ENCODE data around the gene DNAJB2.

DNAJB2 gene

GRCh38 chr2:219325657-219326315, 46.6 kb downstream of the DNAJB2 start:
- DNase-seq (ENCODE audit: low read depth, low spot score) = no peak

DNA sequence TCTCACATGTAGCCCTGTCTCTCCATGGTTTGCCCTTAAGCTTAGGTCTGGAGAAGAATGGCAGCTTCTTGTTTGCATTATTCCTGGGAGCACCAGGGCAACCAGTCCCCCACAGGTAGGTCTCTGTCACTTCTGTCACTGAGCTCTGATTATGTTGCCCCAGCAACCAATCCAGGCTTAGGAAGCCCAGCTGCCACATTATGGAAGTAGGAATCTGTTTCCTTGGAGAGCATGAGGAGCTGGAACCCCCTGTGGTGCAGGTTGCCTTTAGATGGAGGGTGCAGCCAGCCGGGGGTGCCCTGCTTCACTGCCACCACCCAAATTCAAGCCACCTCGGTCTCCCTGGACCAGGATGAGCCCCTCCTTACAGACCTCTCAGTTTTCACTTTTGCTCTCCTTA, 48.6 kb downstream of the DNAJB2 start:
- DNase-seq (ENCODE audit: low read depth, low spot score) = no peak
- no peak overlapping the region for H3K4me3 ChIP-seq (ENCODE audit: low read length)

More at GRCh38 chr2:219325657-219326315, 46.6 kb downstream of the DNAJB2 start:
- H3K4me3 ChIP-seq (ENCODE audit: low read length) = no peak overlapping the region

- H3K4me3 ChIP-seq (ENCODE audit: low read length) = no peak overlapping the region
- DNase-seq (ENCODE audit: low read depth, low spot score) = no peak
These were observed 52.5 kb downstream of the DNAJB2 start for GRCh38 chr2:219331560-219332213.

- no peak within 1 kb of the TSS for H3K4me3 ChIP-seq (ENCODE audit: low read length)
- DNase-seq (ENCODE audit: low read depth, low spot score) = no peak
These were observed 53.4 kb downstream of the DNAJB2 start, which contains the start of gene RESP18 for GRCh38 chr2:219332542-219332941. Gene RESP18, minus strand, starts transcription at chr2:219332744.

DNA sequence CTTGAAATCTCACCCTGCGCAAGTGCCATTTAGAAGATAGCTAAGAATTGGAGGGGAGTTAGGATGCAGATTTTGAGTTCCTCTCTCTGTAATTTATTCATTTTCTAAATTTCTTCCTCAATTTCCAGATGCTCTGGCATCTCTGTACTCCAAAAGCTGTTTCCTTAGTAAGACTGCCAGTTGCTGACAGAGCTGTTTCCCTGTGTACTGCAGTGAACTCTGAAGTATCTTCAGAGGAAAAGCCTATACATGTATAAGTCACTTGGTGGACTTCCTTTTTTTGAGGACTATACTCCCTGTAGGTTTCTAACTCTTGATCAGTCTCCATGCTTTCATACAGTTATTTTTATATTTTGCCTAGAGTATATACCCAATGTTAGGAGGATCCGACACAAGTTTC, 54.9 kb downstream of the DNAJB2 start:
- no peak for DNase-seq (ENCODE audit: low read depth, low spot score)

GRCh38 chr2:219335373-219335786, 56.2 kb downstream of the DNAJB2 start:
- no peak overlapping the region for H3K4me3 ChIP-seq (ENCODE audit: low read length)
- no peak for DNase-seq (ENCODE audit: low read depth, low spot score)

More for the DNA sequence above, 54.9 kb downstream of the DNAJB2 start:
- no peak overlapping the region for H3K4me3 ChIP-seq (ENCODE audit: low read length)
